Subcutaneous abdominal adipose tissue (tissue), 5 donors: ENCODE measurements around the gene THAP10.
"Not testable (repeated sequence)": the region's sequence is repeated elsewhere in the genome, so short reads cannot be mapped to it uniquely, and the experiment has no call there.

ENCODE experiments used
- H3K27ac ChIP-seq: one replicate; pipeline ENCODE4 v1.7.0; 2013; ENCODE audit warnings: low read depth, mild to moderate bottlenecking, inconsistent platforms, low read length, moderate library complexity
- H3K27me3 ChIP-seq, 5 donors: one replicate each; pipeline ENCODE4 v1.7.0; 2013; ENCODE audit warnings: low read length in 5 of 5, inconsistent platforms in 1 of 5; ENCODE audit not compliant: control insufficient read depth in 5 of 5, insufficient read depth in 4 of 5
- H3K36me3 ChIP-seq, 5 donors: one replicate each; pipeline ENCODE4 v1.7.0; 2013; ENCODE audit warnings: low read length in 5 of 5; ENCODE audit not compliant: control insufficient read depth in 5 of 5, insufficient read depth in 5 of 5
- H3K4me1 ChIP-seq, 5 donors: one replicate each; pipeline ENCODE4 v1.7.0; 2013; ENCODE audit warnings: low read length in 5 of 5, mild to moderate bottlenecking in 3 of 5, moderate library complexity in 1 of 5; ENCODE audit not compliant: control insufficient read depth in 5 of 5, insufficient read depth in 5 of 5
- H3K4me3 ChIP-seq, 5 donors: one replicate each; pipeline ENCODE4 v1.7.0; 2013; ENCODE audit warnings: low read length in 5 of 5, low read depth in 1 of 5
- H3K9ac ChIP-seq, 5 donors: one replicate each; pipeline ENCODE4 v1.7.0; 2013; ENCODE audit warnings: low read length in 5 of 5, mild to moderate bottlenecking in 4 of 5, moderate library complexity in 3 of 5
- H3K9me3 ChIP-seq, 5 donors: one replicate each; pipeline ENCODE4 v1.7.0; 2013; ENCODE audit warnings: low read length in 5 of 5; ENCODE audit not compliant: control insufficient read depth in 5 of 5
- donor health status: healthy.
- donor health status: healthy.
- donor health status: healthy.
- donor health status: healthy.
- donor health status: healthy.

Gene THAP10

GRCh38 chr15:70892002-70892911 is at the start of gene THAP10, which contains the start of gene LRRC49:
Gene THAP10 (minus strand): TSS chr15:70892433. CDS start chr15:70892272, 161 bp downstream.
Gene LRRC49 (plus strand): TSS chr15:70892826. CDS start chr15:70892895, 69 bp downstream.
- H3K27ac ChIP-seq: peak within 1 kb of the TSS; percentile 32
- no peaks in the 10 kb centered on the region for H3K27me3 ChIP-seq
- peak within 1 kb of the TSS; percentile 58 to 93 (median 72) for H3K9ac ChIP-seq
- H3K4me3 ChIP-seq: peak within 1 kb of the TSS; percentile 79 to 97 (median 94)
- H3K36me3 ChIP-seq: no peaks in the 10 kb centered on the region
- no peaks in the 10 kb centered on the region for H3K9me3 ChIP-seq
- H3K4me1 ChIP-seq: peaks cover 6 to 19% (median 16%) of the 10 kb centered on the region in 5 donors

GRCh38 chr15:70936326-70936725 is 44.1 kb upstream of the THAP10 start:
- Histone ChIP-seq H3K9ac (no peak overlapping the region), H3K27ac (no peak overlapping the region), H3K27me3 (no peaks in the 10 kb centered on the region), H3K36me3 (no peaks in the 10 kb centered on the region), H3K4me1 (no peaks in the 10 kb centered on the region), H3K9me3 (no peaks in the 10 kb centered on the region), H3K4me3 (no peak overlapping the region)

GRCh38 chr15:70935631-70936030 is 43.4 kb upstream of the THAP10 start:
- H3K36me3 ChIP-seq: no peaks in the 10 kb centered on the region
- H3K27me3 ChIP-seq: no peaks in the 10 kb centered on the region
- H3K9me3 ChIP-seq: no peaks in the 10 kb centered on the region
- H3K27ac ChIP-seq: no peak overlapping the region
- H3K4me3 ChIP-seq: no peak overlapping the region
- H3K4me1 ChIP-seq: no peaks in the 10 kb centered on the region
- H3K9ac ChIP-seq: no peak overlapping the region

- Histone ChIP-seq H3K27ac (no peak overlapping the region), H3K9ac (no peak overlapping the region), H3K4me3 (no peak overlapping the region), H3K4me1 (no peaks in the 10 kb centered on the region), H3K27me3 (no peaks in the 10 kb centered on the region), H3K9me3 (no peaks in the 10 kb centered on the region), H3K36me3 (no peaks in the 10 kb centered on the region)
Measured at GRCh38 chr15:70933411-70933810, 41.2 kb upstream of the THAP10 start.

- Histone ChIP-seq H3K36me3 (no peaks in the 10 kb centered on the region), H3K9ac (no peak overlapping the region), H3K4me1 (no peaks in the 10 kb centered on the region), H3K9me3 (no peaks in the 10 kb centered on the region), H3K27me3 (no peaks in the 10 kb centered on the region), H3K4me3 (no peak overlapping the region), H3K27ac (no peak overlapping the region)
Measured at GRCh38 chr15:70932397-70932796, 40.2 kb upstream of the THAP10 start.

GRCh38 chr15:70931821-70932220 is 39.6 kb upstream of the THAP10 start:
- Histone ChIP-seq H3K4me1 (no peaks in the 10 kb centered on the region), H3K4me3 (no peak overlapping the region), H3K9me3 (no peaks in the 10 kb centered on the region), H3K36me3 (no peaks in the 10 kb centered on the region), H3K27ac (no peak overlapping the region), H3K9ac (no peak overlapping the region), H3K27me3 (no peaks in the 10 kb centered on the region)

- not testable (repeated sequence) for H3K4me1 ChIP-seq, H3K27ac ChIP-seq, H3K9me3 ChIP-seq, H3K9ac ChIP-seq, H3K27me3 ChIP-seq, H3K36me3 ChIP-seq, H3K4me3 ChIP-seq
Measured at GRCh38 chr15:70926914-70927313, 34.7 kb upstream of the THAP10 start.

- Histone ChIP-seq H3K9me3 (no peaks in the 10 kb centered on the region), H3K4me1 (no peaks in the 10 kb centered on the region), H3K36me3 (no peaks in the 10 kb centered on the region), H3K4me3 (no peak overlapping the region), H3K9ac (no peak overlapping the region), H3K27ac (no peak overlapping the region), H3K27me3 (no peaks in the 10 kb centered on the region)
Measured at GRCh38 chr15:70923311-70924080, 31.3 kb upstream of the THAP10 start.

GRCh38 chr15:70922119-70922518 is 29.9 kb upstream of the THAP10 start:
- Histone ChIP-seq H3K9ac (no peak overlapping the region), H3K27ac (no peak overlapping the region), H3K36me3 (no peaks in the 10 kb centered on the region), H3K4me1 (no peaks in the 10 kb centered on the region), H3K9me3 (peaks cover 0 to 3% (median 0%) of the 10 kb centered on the region in 5 donors), H3K4me3 (no peak overlapping the region), H3K27me3 (no peaks in the 10 kb centered on the region)
